ENCODE results near the gene TRIM52.
"Not testable (repeated sequence)": the region's sequence is repeated elsewhere in the genome, so short reads cannot be mapped to it uniquely, and the experiment has no call there.

TRIM52 gene

DNA sequence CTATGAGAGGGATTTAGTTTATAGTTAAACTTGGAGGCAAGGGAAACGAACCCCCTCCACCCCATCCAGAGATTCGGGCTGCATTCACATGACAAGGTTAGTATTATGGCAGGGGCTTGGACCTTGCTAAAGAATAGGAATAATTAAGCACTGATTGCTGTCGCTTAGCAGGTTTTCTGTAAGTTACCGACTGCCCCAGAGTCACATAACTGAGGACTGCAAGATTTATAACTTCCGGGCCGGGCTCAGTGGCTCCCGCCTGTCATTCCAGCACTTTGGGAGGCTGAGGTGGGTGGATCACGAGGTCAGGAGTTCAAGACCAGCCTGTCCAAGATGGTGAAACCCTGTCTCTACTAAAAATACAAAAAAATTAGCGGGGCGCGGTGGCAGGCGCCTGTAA lies 7.0 kb upstream of the TRIM52 start:
- not testable (repeated sequence) for H3K27me3 ChIP-seq (ENCODE audit: insufficient read depth, low read length); H3K23ac ChIP-seq (ENCODE audit: low read length); H2BK120ac ChIP-seq (ENCODE audit: insufficient read depth, low read length, poor library complexity); H3K4ac ChIP-seq (ENCODE audit: low read depth, low read length); H2BK5ac ChIP-seq (ENCODE audit: low read depth, low read length, poor library complexity); H3K79me2 ChIP-seq (ENCODE audit: control insufficient read depth, insufficient read depth, low read length, poor library complexity); H3K18ac ChIP-seq (ENCODE audit: low read length); H4K12ac ChIP-seq (ENCODE audit: low read depth, low read length); H3K79me1 ChIP-seq (ENCODE audit: low read length); H4K8ac ChIP-seq (ENCODE audit: low read depth, low read length); H3K9ac ChIP-seq (ENCODE audit: low read length); H3K4me2 ChIP-seq (ENCODE audit: low read length); H3K36me3 ChIP-seq (ENCODE audit: control insufficient read depth in 1 of 2, insufficient read depth in 2 of 2, low read length in 2 of 2); H3K14ac ChIP-seq (ENCODE audit: low read length); H3K9me3 ChIP-seq (ENCODE audit: insufficient read depth, low read depth, low read length); H2AFZ ChIP-seq (ENCODE audit: insufficient read depth, low read length, poor library complexity); H2AK5ac ChIP-seq (ENCODE audit: low read length); H3K27ac ChIP-seq (ENCODE audit: low read depth, low read length); H3K4me1 ChIP-seq (ENCODE audit: control insufficient read depth in 1 of 2, insufficient read depth in 2 of 2, low read length in 2 of 2); H4K91ac ChIP-seq (ENCODE audit: low read depth, low read length); H2BK12ac ChIP-seq (ENCODE audit: low read length); DNase-seq; H3K4me3 ChIP-seq (ENCODE audit: low read depth, low read length)
- no CpG with 5 or more reads among the region's 12 CpGs for WGBS (ENCODE audit: extremely low coverage, insufficient coverage, insufficient read length)

DNA sequence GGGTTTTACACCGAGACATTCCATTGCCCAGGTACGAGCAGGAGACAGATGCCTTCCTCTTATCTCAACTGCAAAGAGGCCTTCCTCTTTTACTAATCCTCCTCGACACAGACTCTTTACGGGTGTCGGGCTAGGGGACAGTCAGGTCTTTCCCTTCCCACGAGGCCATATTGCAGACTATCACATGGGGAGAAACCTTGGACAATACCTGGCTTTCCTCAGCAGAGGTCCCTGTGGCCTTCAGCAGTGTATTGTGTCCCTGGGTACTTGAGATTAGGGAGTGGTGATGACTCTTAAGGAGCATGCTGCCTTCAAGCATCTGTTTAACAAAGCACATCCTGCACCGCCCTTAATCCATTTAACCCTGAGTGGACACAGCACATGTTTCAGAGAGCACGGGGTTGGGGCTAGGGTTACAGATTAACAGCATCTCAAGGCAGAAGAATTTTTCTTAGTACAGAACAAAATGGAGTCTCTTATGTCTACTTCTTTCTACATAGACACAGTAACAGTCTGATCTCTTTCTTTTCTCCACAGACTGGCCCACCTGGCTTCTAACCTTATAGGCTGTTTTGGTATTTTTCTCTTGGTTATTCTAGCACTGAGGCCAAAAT lies 6.5 kb upstream of the TRIM52 start:
- H4K8ac ChIP-seq (ENCODE audit: low read depth, low read length); H3K4me2 ChIP-seq (ENCODE audit: low read length); H3K4ac ChIP-seq (ENCODE audit: low read depth, low read length); H4K12ac ChIP-seq (ENCODE audit: low read depth, low read length); H3K4me3 ChIP-seq (ENCODE audit: low read depth, low read length); H3K27me3 ChIP-seq (ENCODE audit: insufficient read depth, low read length); H2BK5ac ChIP-seq (ENCODE audit: low read depth, low read length, poor library complexity); H3K4me1 ChIP-seq (ENCODE audit: control insufficient read depth in 1 of 2, insufficient read depth in 2 of 2, low read length in 2 of 2); H3K14ac ChIP-seq (ENCODE audit: low read length); H3K9ac ChIP-seq (ENCODE audit: low read length); H3K36me3 ChIP-seq (ENCODE audit: control insufficient read depth in 1 of 2, insufficient read depth in 2 of 2, low read length in 2 of 2); H3K79me2 ChIP-seq (ENCODE audit: control insufficient read depth, insufficient read depth, low read length, poor library complexity); H3K18ac ChIP-seq (ENCODE audit: low read length); H3K79me1 ChIP-seq (ENCODE audit: low read length); H2AFZ ChIP-seq (ENCODE audit: insufficient read depth, low read length, poor library complexity); H3K9me3 ChIP-seq (ENCODE audit: insufficient read depth, low read depth, low read length); H2AK5ac ChIP-seq (ENCODE audit: low read length); H4K91ac ChIP-seq (ENCODE audit: low read depth, low read length); H3K23ac ChIP-seq (ENCODE audit: low read length); H2BK12ac ChIP-seq (ENCODE audit: low read length); H2BK120ac ChIP-seq (ENCODE audit: insufficient read depth, low read length, poor library complexity); H3K27ac ChIP-seq (ENCODE audit: low read depth, low read length): not testable (repeated sequence)
- no CpG with 5 or more reads among the region's 8 CpGs for WGBS (ENCODE audit: extremely low coverage, insufficient coverage, insufficient read length)
- peak in 1 of 2 donors; percentile 9 for DNase-seq

GRCh38 chr5:181265092-181265671 lies 4.2 kb upstream of the TRIM52 start:
- Histone ChIP-seq H4K8ac (ENCODE audit: low read depth, low read length) (no peak overlapping the region), H3K23ac (ENCODE audit: low read length) (no peak overlapping the region), H3K4me3 (ENCODE audit: low read depth, low read length) (no peak overlapping the region), H3K27ac (ENCODE audit: low read depth, low read length) (no peak overlapping the region), H3K79me1 (ENCODE audit: low read length) (peaks cover 12% of the 10 kb centered on the region), H3K36me3 (ENCODE audit: control insufficient read depth in 1 of 2, insufficient read depth in 2 of 2, low read length in 2 of 2) (peaks cover 2 to 6% of the 10 kb centered on the region in 2 experiments), H3K9me3 (ENCODE audit: insufficient read depth, low read depth, low read length) (no peaks in the 10 kb centered on the region), H2AFZ (ENCODE audit: insufficient read depth, low read length, poor library complexity) (no peak overlapping the region), H2AK5ac (ENCODE audit: low read length) (no peak overlapping the region), H3K79me2 (ENCODE audit: control insufficient read depth, insufficient read depth, low read length, poor library complexity) (peaks cover 12% of the 10 kb centered on the region), H4K12ac (ENCODE audit: low read depth, low read length) (peak overlapping the region; percentile 3), H3K27me3 (ENCODE audit: insufficient read depth, low read length) (no peaks in the 10 kb centered on the region), H4K91ac (ENCODE audit: low read depth, low read length) (no peak overlapping the region), H3K18ac (ENCODE audit: low read length) (no peak overlapping the region), H3K4me2 (ENCODE audit: low read length) (no peak overlapping the region), H3K4me1 (ENCODE audit: control insufficient read depth in 1 of 2, insufficient read depth in 2 of 2, low read length in 2 of 2) (peaks cover 9 to 13% of the 10 kb centered on the region in 2 experiments), H2BK12ac (ENCODE audit: low read length) (no peak overlapping the region), H3K9ac (ENCODE audit: low read length) (no peak overlapping the region), H3K4ac (ENCODE audit: low read depth, low read length) (no peak overlapping the region), H2BK120ac (ENCODE audit: insufficient read depth, low read length, poor library complexity) (no peak overlapping the region), H3K14ac (ENCODE audit: low read length) (no peak overlapping the region), H2BK5ac (ENCODE audit: low read depth, low read length, poor library complexity) (no peak overlapping the region)
- no CpG with 5 or more reads among the region's 18 CpGs for WGBS (ENCODE audit: extremely low coverage, insufficient coverage, insufficient read length)
- DNase-seq = no peak

GRCh38 chr5:181263633-181264032 lies 2.7 kb upstream of the TRIM52 start:
- H3K27me3 ChIP-seq (ENCODE audit: insufficient read depth, low read length) = no peaks in the 10 kb centered on the region
- no peak overlapping the region for H3K4me3 ChIP-seq (ENCODE audit: low read depth, low read length)
- no peaks in the 10 kb centered on the region for H3K9me3 ChIP-seq (ENCODE audit: insufficient read depth, low read depth, low read length)
- peaks cover 13 to 22% of the 10 kb centered on the region in 2 experiments for H3K4me1 ChIP-seq (ENCODE audit: control insufficient read depth in 1 of 2, insufficient read depth in 2 of 2, low read length in 2 of 2)
- no peak overlapping the region for H3K14ac ChIP-seq (ENCODE audit: low read length)
- no peak overlapping the region for H4K91ac ChIP-seq (ENCODE audit: low read depth, low read length)
- H3K4ac ChIP-seq (ENCODE audit: low read depth, low read length) = no peak overlapping the region
- no peak overlapping the region for H3K9ac ChIP-seq (ENCODE audit: low read length)
- H3K27ac ChIP-seq (ENCODE audit: low read depth, low read length) = no peak overlapping the region
- no peak overlapping the region for H2BK120ac ChIP-seq (ENCODE audit: insufficient read depth, low read length, poor library complexity)
- no peak overlapping the region for H4K12ac ChIP-seq (ENCODE audit: low read depth, low read length)
- H2BK12ac ChIP-seq (ENCODE audit: low read length) = no peak overlapping the region
- no peak overlapping the region for H2AFZ ChIP-seq (ENCODE audit: insufficient read depth, low read length, poor library complexity)
- no peak overlapping the region for H2BK5ac ChIP-seq (ENCODE audit: low read depth, low read length, poor library complexity)
- no peak overlapping the region for H2AK5ac ChIP-seq (ENCODE audit: low read length)
- no peak overlapping the region for H3K4me2 ChIP-seq (ENCODE audit: low read length)
- H3K36me3 ChIP-seq (ENCODE audit: control insufficient read depth in 1 of 2, insufficient read depth in 2 of 2, low read length in 2 of 2) = peaks cover 2 to 6% of the 10 kb centered on the region in 2 experiments
- no peak overlapping the region for H3K23ac ChIP-seq (ENCODE audit: low read length)
- H3K79me1 ChIP-seq (ENCODE audit: low read length) = peaks cover 12% of the 10 kb centered on the region
- H4K8ac ChIP-seq (ENCODE audit: low read depth, low read length) = no peak overlapping the region
- peaks cover 12% of the 10 kb centered on the region for H3K79me2 ChIP-seq (ENCODE audit: control insufficient read depth, insufficient read depth, low read length, poor library complexity)
- WGBS (ENCODE audit: extremely low coverage, insufficient coverage, insufficient read length) = no CpG with 5 or more reads among the region's 5 CpGs
- no peak overlapping the region for H3K18ac ChIP-seq (ENCODE audit: low read length)
- no peak for DNase-seq

All from trophoblast cell (in vitro differentiated cells and primary cell).